Panc1 (cell line): ENCODE results near the gene C2CD4A.

Experiments used
- CTCF ChIP-seq: fragments of 450-650 bp; IDR thresholded peaks from 2 replicates; pipeline ENCODE4 v1.5.1; 2017; ENCODE audit warnings: mild to moderate bottlenecking
- SIN3A ChIP-seq: IDR thresholded peaks from 2 replicates; pipeline ENCODE4 v1.6.1; 2012; ENCODE audit warnings: low read depth, mild to moderate bottlenecking, low read length, moderate library complexity, borderline replicate concordance; ENCODE audit not compliant: insufficient read depth
- TCF7L2 ChIP-seq: IDR thresholded peaks from 2 replicates; pipeline ENCODE4 v1.6.1; 2011; ENCODE audit warnings: mild to moderate bottlenecking, low read depth, low read length, inconsistent platforms
- TF ChIP-seq, protein P1 (sequence below), 2 experiments: IDR thresholded peaks; 2 replicates each; pipeline ENCODE4 v1.6.1; 2011 to 2012; ENCODE audit warnings: low read depth in 2 of 2, control low read depth in 1 of 2, low read length in 1 of 2, mild to moderate bottlenecking in 1 of 2, moderate library complexity in 1 of 2; ENCODE audit not compliant: insufficient read depth in 1 of 2

DNA sequence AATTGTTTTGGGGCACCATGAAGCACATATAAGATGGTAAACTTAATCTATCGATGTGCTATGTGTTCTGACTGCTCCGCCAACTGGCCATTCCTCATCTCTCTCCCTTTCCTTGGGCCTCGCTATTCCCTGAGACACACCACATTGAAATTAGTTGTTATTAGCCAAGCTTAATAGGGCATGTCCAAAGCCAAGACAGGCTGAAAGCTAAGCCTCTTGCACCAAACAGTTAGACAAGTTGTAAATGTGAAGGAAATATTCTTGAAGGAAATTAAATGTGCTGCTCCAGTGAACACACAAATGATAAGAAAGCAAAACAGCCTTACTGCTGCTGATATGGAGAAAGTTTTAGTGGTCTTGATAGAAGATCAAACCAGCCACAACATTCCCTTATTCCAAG lies 39.3 kb downstream of the C2CD4A start:
- TF ChIP-seq CTCF (no peak), TCF7L2 (no peak), SIN3A (no peak)
- TF ChIP-seq, protein P1, sequence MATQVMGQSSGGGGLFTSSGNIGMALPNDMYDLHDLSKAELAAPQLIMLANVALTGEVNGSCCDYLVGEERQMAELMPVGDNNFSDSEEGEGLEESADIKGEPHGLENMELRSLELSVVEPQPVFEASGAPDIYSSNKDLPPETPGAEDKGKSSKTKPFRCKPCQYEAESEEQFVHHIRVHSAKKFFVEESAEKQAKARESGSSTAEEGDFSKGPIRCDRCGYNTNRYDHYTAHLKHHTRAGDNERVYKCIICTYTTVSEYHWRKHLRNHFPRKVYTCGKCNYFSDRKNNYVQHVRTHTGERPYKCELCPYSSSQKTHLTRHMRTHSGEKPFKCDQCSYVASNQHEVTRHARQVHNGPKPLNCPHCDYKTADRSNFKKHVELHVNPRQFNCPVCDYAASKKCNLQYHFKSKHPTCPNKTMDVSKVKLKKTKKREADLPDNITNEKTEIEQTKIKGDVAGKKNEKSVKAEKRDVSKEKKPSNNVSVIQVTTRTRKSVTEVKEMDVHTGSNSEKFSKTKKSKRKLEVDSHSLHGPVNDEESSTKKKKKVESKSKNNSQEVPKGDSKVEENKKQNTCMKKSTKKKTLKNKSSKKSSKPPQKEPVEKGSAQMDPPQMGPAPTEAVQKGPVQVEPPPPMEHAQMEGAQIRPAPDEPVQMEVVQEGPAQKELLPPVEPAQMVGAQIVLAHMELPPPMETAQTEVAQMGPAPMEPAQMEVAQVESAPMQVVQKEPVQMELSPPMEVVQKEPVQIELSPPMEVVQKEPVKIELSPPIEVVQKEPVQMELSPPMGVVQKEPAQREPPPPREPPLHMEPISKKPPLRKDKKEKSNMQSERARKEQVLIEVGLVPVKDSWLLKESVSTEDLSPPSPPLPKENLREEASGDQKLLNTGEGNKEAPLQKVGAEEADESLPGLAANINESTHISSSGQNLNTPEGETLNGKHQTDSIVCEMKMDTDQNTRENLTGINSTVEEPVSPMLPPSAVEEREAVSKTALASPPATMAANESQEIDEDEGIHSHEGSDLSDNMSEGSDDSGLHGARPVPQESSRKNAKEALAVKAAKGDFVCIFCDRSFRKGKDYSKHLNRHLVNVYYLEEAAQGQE (IDR thresholded peaks at IDR 0.05; ENCODE audit: insufficient read depth in 1 of 2, low read depth in 2 of 2, low read length in 1 of 2) = no peak
